ENCODE measurements around the gene KAT14. TPM values are rescaled to one million over a fixed set of nuclear protein-coding genes. Genes with fewer than 3 reads are reported as not detected.
"Not testable (repeated sequence)": the region's sequence is repeated elsewhere in the genome, so short reads cannot be mapped to it uniquely, and the experiment has no call there.

KAT14 gene
- total RNA-seq, 4 donors from 2014 or later: 11.0 to 21.9 (median 14.6) TPM

DNA sequence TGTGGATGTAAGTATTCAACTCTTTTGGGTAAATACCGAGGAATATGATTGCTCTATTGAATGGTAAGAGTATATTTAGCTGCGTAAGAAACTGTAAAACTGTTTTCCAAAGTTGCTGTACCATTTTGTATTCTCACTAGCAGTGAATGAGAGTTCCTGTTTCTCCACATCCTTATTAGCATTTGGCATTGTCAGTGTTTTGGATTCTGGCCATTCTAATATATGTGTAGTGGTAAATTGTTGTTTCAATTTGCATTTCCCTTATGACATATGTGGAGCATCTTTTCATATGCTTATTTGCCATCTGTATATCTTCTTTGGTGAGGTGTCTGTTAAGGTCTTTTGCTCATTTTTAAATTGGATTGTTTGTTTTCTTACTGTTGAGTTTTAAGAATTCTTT is 29.3 kb upstream of the KAT14 start:
- 77 to 83% methylated on average over 2 of the region's 2 CpGs for WGBS, 2 donors
- TF ChIP-seq POLR2A (IDR thresholded peaks at IDR 0.05): no peak
- TF ChIP-seq CTCF (IDR thresholded peaks at IDR 0.05): no peak
- intact Hi-C loops (cut with DNase I; ENCODE audit: low total_unique reads): no loop called here
- no peak overlapping the region for H3K4me3 ChIP-seq (ENCODE audit: low read depth, poor library complexity, severe bottlenecking)
- no peak for DNase-seq (ENCODE audit: low spot score in 2 of 2)

GRCh38 chr20:18128574-18128973 is 9.1 kb upstream of the KAT14 start:
- WGBS, 2 donors: 39 to 41% methylated on average over 1 of the region's 1 CpG
- H3K4me3 ChIP-seq (ENCODE audit: low read depth, poor library complexity, severe bottlenecking); DNase-seq (ENCODE audit: low spot score in 2 of 2); intact Hi-C loops (cut with DNase I; ENCODE audit: low total_unique reads): not testable (repeated sequence)

GRCh38 chr20:18132663-18133062 is 5.0 kb upstream of the KAT14 start:
- 88 to 97% methylated on average over 1 of the region's 1 CpG for WGBS, 2 donors
- no peak overlapping the region for H3K4me3 ChIP-seq (ENCODE audit: low read depth, poor library complexity, severe bottlenecking)
- no peak for DNase-seq (ENCODE audit: low spot score in 2 of 2)
- TF ChIP-seq POLR2A (IDR thresholded peaks at IDR 0.05): no peak
- no peak for TF ChIP-seq CTCF (IDR thresholded peaks at IDR 0.05)
- intact Hi-C loops (cut with DNase I; ENCODE audit: low total_unique reads): no loop called here

GRCh38 chr20:18133962-18134361 is 3.7 kb upstream of the KAT14 start:
- intact Hi-C loops (cut with DNase I; ENCODE audit: low total_unique reads): no loop called here
- no peak overlapping the region for H3K4me3 ChIP-seq (ENCODE audit: low read depth, poor library complexity, severe bottlenecking)
- TF ChIP-seq CTCF (IDR thresholded peaks at IDR 0.05): no peak
- no peak for TF ChIP-seq POLR2A (IDR thresholded peaks at IDR 0.05)
- 34 to 48% methylated on average over 2 of the region's 2 CpGs for WGBS, 2 donors
- no peak for DNase-seq (ENCODE audit: low spot score in 2 of 2)

- no peak for DNase-seq (ENCODE audit: low spot score in 2 of 2)
- intact Hi-C loops (cut with DNase I; ENCODE audit: low total_unique reads): no loop called here
- WGBS, 2 donors: 0% methylated on average over 6 to 9 of the region's 15 CpGs
Measured at GRCh38 chr20:18138266-18138582, 561 bp downstream of the KAT14 start.

More at GRCh38 chr20:18138266-18138582, 561 bp downstream of the KAT14 start:
- TF ChIP-seq CTCF (IDR thresholded peaks at IDR 0.05) (no peak), POLR2A (IDR thresholded peaks at IDR 0.05) (no peak)
- peak overlapping the region; percentile 91 for H3K4me3 ChIP-seq (ENCODE audit: low read depth, poor library complexity, severe bottlenecking)

Data from lower leg skin (tissue), 4 donors.